Measurements from ENCODE around the gene KRTAP5-4.

DNA sequence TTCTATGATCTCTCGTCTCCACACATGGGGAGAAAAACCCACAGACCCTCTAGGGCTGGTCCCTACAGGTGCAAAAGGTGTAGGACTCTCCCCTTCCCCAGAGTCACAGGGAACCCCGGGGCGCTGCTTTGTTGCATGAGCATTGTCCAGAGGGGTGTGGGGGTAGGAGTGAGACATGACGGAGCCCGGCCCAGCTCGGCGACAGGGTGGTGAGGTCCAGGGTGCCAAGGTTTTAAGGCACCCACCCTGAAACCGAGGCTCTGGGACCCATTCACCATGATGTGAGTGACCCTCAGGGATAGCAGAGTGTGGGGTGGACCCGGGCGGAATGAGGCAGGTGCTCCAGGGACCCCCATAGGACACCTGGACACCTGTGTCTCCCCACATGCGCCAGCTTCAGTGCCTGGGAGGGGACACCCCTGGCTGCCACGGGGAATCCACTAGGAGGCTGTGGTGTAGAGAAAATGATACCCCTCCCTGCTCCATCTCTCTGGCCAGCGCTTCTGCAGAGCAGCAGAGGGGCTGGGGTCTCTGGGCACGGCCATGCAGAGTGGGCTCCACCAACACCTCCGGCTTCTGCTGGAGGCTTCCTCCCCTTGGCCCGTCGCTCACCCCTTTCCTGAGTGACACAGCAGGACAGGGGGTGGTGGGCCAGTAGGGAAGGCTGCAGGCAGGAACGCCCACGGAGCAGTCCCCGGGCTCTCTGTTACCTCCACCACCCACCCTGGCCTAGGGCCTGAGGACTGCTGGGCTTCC, 22.8 kb upstream of the KRTAP5-4 start:
- TF ChIP-seq, protein P1, sequence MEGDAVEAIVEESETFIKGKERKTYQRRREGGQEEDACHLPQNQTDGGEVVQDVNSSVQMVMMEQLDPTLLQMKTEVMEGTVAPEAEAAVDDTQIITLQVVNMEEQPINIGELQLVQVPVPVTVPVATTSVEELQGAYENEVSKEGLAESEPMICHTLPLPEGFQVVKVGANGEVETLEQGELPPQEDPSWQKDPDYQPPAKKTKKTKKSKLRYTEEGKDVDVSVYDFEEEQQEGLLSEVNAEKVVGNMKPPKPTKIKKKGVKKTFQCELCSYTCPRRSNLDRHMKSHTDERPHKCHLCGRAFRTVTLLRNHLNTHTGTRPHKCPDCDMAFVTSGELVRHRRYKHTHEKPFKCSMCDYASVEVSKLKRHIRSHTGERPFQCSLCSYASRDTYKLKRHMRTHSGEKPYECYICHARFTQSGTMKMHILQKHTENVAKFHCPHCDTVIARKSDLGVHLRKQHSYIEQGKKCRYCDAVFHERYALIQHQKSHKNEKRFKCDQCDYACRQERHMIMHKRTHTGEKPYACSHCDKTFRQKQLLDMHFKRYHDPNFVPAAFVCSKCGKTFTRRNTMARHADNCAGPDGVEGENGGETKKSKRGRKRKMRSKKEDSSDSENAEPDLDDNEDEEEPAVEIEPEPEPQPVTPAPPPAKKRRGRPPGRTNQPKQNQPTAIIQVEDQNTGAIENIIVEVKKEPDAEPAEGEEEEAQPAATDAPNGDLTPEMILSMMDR (conservative IDR thresholded peaks at IDR 0.05; ENCODE audit: low read length) = no peak
- no peak for TF ChIP-seq EZH2phosphoT487 (IDR thresholded peaks at IDR 0.05; ENCODE audit: borderline replicate concordance)
